NCI-H226 (cell line): Measurements from ENCODE around the gene DOK7.

Experiments used
- DNase-seq: peaks from one replicate; pipeline ENCODE4 v3.0.0-alpha.2; 2015

DOK7 gene

GRCh38 chr4:3464349-3464905, 1.3 kb downstream of the DOK7 start:
- no peak for DNase-seq

DNA sequence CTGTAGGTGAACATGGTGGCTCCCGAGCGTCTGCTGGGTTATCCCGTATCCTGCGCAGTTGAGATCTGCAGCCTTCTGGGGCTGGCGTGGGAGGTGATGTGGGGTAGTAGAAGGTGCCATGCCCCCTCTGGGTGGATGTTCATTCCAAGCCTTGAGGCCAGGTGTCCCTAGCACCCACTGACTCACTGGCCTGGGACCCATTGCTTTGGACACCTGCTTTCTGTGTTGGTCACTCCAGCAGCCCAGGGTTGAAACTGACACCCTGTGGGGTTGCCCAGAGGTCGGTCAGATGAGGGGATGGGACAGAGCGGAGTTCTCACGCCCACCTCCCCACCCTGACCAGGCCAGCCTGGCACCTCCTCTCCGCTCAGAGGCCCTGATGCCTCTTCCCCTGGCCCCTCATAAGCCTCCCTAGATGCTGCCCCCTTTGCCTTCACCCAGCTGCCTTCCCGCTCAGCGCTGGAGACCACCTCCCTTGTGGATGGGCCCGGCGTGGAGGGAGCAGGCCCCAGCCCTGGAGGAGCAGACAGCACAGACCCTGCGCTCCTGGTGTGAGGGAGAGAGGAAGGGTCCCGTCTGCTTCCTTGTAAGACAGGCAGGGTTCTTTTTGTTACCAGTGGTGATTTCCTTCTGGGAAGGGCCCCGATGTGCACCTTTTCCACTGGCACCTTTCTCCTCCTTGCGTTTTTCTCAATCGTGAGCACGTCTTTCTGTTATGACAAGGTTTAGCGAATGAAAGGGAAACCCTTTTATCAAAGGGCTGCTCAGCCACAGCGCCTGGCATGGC, 2.0 kb downstream of the DOK7 start:
- DNase-seq: no peak

DNA sequence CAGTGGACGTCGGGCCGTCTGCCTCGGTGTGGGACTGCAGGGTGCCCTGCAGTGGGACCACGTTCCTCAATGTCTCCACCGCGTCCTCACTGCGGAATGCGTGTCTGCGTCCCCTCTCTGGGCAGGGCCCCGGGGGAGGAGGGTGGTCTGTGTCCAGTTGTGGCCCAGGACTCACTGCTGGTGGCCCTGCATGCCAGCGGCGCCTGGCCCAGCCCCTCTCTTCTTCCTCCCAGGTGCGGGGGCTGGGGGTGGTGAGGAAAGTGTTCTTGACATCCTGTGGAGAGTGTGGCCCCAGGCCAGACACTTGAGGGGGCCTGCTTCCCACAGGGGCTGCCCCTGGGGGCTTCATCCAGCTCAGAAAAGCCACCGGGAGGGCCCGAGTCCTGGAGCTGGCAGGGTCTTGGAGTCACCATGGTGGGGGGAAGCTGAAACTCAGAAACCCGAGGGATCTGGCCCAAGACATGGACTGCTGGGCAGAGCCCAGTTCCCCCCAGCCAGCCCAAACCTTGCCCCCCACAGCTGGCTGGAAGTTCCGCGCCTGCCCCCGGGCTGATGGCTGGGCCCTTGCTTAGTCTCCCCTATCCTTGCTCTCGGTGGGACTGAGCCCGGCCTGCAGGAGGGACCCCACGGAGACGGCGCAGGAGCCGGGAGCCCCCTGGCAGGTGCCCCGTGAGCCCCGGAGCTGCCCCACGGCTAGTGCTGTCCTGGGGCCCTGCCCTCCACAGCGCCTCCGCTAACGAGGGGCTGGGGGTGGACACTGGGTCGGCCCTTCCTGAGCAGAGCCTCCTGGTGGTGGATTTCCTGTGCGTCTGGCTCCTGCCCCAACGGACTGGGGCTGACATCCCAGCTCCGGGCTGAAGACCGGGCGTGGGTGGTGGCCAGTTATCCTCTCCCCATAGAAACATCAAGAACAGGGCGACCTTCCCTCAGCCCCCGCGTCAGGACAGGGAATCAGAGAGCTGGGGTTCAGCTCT, 2.9 kb downstream of the DOK7 start:
- no peak for DNase-seq

DNA sequence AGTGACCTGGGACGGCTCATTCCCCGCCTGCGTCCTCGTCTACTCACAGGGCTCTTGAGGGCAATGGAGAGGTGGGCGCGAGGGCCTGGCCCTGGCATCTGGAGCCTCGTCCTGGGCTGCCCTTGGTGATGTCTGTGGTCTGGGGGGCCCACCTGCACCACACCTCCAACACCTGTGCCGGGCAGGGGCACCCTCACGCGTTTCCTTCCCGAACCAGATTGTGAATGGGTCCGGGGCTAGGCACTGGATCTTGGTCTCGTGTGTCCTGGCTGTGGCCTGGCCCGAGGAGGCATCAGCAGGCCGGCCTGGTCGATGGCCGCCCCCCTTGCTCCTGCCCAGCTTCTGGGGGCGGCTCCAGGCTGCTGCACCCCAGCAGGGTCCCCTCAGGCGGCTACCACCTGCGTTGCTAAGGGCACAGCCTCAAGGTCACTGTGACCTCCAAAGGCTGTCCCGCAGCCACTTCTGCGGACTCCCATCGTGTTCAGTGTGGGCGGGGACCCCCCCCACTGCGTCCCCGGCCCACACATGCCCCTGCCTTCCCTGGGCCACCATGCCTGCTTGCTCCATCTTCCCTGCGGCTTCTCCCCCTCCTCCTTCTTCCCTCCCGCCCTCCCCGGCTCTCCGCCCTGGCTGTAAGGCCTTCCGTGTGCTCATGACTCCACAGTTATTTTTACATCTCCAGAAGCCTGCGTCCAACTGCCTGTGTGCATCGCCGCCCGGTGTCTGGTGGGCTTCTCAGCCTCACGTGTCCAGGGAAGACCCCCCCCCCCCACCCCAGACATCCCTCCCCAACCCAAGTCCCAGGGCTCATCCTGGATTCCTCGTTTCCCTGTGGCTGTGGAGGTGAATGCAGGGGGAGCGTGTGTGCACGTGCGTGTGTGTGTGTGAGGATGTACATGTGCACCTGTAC, 3.8 kb downstream of the DOK7 start:
- no peak for DNase-seq

DNA sequence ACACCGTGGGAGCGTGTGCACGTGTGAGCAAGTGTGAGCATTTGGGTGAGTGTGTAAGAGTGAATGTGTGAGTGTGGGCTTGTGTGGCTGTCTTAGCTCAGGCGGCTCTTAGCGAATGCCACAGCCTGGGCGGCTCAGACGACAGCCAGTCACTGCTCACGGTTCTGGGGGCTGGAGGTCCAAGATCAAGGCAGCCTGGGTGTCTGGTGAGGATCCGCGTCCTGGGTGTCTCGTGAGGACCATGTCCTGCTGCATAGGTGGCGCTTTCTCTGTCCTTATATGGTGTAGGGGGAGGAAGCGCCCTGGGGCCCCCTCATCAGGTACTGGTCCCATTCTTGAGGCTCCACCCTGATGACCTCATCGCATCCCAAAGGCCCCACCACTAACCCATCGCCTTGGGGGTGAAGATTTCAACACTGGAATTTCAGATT, 4.5 kb downstream of the DOK7 start:
- DNase-seq: no peak

- no peak for DNase-seq
Observed at GRCh38 chr4:3468154-3468553, 5.0 kb downstream of the DOK7 start.

GRCh38 chr4:3468804-3469203, 5.7 kb downstream of the DOK7 start:
- DNase-seq: no peak

GRCh38 chr4:3469386-3470243, 6.5 kb downstream of the DOK7 start:
- DNase-seq: no peak

DNA sequence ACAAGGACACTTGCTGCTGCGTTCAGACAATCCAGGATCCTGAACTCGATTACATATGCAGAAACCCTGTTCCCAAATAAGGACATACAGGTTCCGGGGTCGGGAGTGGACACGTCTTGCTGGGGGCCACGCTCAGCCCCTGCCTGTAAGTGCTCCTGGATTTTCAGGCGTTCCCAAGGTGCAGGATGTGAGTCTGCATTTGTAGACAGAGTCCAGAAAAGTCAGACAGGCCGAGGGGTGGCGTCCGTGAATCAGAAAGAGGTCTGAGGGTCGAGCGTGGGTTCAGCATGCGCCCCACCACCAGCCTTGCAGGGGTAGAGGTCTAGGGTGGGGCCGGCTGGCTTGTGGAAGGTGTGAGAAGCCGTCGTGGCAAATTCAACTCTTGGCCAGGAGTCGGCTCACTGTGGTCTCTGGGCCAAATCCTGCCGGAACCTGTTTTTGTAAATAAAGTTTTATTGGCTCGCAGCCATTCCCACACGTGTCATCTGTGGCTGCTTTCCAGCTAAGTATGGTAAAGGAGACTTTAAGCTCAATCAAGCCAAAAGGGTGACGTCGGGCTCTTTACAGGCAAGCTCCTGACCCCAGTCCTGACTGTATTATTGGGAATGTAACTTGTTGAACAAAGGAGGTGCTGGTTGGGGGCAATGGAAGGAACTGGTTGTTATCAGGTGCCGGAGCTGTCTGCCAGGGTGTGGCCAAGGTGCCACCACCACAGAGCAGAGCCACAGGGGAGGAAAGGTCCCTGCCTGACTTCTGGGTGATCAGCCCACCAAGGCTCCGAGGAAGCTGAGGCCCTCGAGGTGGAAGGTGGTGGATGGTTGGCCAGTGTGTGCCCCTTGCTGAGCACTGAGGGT, 7.4 kb downstream of the DOK7 start:
- no peak for DNase-seq

- no peak for DNase-seq
Observed at GRCh38 chr4:3471098-3471760, 8.1 kb downstream of the DOK7 start.

- no peak for DNase-seq
Observed at GRCh38 chr4:3471886-3472285, 8.8 kb downstream of the DOK7 start.

DNA sequence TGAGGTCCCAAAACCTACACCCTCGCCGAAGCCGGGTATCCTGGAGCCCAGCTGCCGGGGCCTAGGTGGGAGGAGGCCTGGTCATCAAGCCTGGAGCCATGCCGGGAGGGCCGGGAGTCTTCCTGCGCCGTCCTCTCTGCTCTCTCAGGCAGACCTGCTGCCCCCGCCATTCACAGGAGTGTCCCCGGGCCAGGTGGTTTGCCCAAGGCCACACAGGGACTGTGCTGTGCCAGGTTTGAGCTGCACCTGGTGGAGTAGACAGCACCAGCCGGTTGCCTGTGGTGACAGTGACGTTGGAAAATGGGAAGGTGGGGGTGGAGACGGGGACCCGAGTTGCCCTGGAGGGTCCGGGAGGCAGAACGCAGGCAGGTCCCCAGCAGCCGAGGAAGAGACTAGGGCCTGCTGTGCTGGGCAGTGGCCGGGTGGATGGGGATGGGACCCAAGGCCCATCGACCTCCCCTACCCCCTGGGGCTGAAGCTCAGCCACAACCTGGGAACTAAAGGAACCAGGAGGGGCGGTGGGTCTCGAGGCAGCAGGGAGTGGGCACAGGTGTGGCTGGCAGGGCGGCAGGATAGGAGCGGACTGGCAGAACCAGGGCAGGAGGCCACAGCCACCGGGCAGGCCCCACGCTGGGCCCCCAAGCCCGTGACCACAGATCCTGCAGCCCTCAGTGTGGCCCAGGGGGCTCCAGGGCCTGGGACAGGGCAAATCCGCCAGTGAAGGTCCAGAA, 9.5 kb downstream of the DOK7 start:
- no peak for DNase-seq

DNA sequence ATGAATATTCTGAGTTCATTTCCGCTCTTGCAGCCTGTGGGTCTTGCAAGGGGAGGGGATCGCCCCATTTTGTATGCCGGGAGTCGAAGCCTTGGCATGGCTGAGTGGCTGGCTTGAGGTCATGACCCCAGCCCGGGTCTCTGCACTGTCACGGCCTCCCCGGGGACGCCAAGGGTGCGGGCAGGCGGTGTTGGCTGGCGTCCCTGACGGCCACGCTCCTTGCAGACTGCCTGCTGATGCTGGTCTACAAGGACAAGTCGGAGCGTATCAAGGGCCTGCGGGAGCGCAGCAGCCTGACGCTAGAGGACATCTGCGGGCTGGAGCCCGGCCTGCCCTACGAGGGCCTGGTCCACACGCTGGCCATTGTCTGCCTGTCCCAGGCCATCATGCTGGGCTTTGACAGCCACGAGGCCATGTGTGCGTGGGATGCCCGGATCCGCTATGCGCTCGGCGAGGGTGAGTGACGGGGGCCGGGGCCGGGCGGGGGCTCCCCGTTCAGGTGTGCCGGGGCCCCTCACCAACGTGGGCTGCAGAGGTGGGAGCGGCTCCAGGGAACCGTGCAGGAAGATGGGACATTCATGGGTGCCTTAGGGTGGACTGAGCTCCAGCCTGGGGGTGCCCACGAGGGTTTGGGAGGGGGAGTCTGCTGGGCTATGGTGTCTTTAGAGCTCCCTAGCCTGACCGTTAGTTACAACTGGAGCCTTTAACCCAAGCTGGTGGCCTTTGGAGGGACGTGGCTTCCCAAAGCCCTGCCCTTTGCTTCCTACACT, 10.3 kb downstream of the DOK7 start:
- DNase-seq: no peak

DNA sequence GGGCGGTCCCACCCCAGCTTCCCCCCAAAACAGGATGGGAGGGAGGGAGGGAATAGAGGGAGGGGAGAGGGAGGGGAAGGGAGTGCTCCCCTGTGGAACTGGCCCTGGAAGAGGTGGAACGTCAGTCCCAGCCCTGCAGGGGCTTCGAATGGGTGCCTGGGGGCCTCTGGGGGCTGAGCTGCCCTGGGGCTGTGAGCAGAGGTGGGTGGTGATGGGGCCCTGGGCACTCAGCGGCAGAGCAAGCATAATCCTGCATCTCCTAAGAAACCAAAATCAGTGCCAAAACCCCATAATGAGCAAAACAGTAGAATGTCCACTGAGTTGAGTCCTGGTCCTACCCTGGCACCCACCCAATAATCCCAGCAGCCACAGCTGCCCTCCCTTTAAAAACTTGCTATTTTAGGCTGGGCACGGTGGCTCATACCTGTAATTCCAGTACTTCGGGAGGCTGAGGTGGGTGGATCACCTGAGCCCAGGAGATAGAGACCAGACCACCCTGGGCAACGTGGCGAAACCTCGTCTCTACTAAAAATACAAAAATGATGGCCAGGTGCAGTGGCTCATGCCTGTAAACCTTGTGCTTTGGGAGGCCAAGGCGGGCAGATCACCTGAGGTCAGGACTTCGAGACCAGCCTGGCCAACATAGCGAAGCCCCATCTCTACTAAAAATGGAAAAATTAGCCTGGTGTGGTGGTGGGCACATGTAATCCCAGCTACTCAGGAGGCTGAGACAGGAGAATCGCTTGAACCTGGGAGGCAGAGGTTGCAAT, 11.1 kb downstream of the DOK7 start:
- DNase-seq: no peak

DNA sequence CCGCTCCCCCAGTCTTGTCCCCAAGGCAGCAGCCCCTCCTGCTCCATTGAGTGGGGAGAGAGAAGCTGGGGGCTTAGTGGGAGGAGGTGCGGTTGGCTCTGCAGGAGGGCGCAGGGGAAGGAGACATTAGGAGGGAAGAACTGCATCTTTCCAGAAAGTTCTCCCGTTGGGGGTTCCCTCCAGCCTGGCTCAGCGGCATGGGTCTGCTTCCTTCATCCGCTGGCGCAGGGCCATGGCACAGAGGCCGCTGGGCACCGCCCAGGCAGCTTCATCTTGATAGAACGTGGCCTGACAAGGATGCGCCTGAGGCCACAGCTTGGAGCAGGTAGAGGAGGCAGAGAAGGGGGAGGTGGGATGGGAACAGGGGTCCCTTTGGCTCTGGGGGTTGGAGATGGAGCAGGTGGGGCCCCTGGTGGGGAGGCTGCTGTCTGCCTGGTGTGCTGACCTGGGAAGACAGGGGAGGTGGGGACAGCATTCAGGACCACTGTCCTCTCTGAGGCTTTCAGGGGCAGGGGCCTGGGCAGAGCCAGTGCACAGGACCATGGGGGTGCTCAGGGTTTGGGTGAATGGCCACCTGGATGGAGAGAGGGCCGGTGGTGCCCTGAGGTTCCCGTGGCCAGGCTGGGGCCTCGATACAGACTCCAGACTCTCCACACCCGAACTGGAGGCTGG, 12.1 kb downstream of the DOK7 start:
- no peak for DNase-seq

- DNase-seq: no peak
Observed at GRCh38 chr4:3475713-3476260, 12.7 kb downstream of the DOK7 start.

GRCh38 chr4:3476341-3476747, 13.2 kb downstream of the DOK7 start:
- DNase-seq: no peak
